Brain microvascular endothelial cell (primary cell): ENCODE data around the gene ASPA.

Source experiments
- DNase-seq: peaks from one replicate; pipeline ENCODE4 v3.0.0-alpha.2; 2020
- H3K27ac ChIP-seq: fragments of 250-450 bp; sonication (Bioruptor Pico); 2 replicates; pipeline ENCODE4 v1.5.1; 2020; ENCODE audit warnings: mild to moderate bottlenecking, moderate library complexity
- H3K27me3 ChIP-seq: fragments of 250-450 bp; sonication (Bioruptor Pico); replicated peaks from 2 replicates; pipeline ENCODE4 v1.5.1; 2020; ENCODE audit warnings: mild to moderate bottlenecking
- H3K36me3 ChIP-seq: fragments of 250-450 bp; sonication (Bioruptor Pico); replicated peaks from 2 replicates; pipeline ENCODE4 v1.5.1; 2020; ENCODE audit warnings: mild to moderate bottlenecking
- H3K4me3 ChIP-seq: 2 replicates; pipeline ENCODE4 v1.5.1; 2011; ENCODE audit warnings: low read depth, mild to moderate bottlenecking, control low read depth, low read length, moderate library complexity
- CTCF ChIP-seq: IDR thresholded peaks from 2 replicates; pipeline ENCODE4 v1.5.1; 2011; ENCODE audit warnings: low read depth, mild to moderate bottlenecking, moderate library complexity, low read length, control low read depth, inconsistent platforms; ENCODE audit errors: missing control alignments
- in situ Hi-C: cut with HindIII; loops from 2 replicates; pipeline ENCODE4 v1.10.0; 2017; ENCODE audit warnings: low sequenced_read_pairs, low pct_ligation_motif_present

The ASPA gene

GRCh38 chr17:3542410-3543088 is 66.8 kb downstream of the ASPA start:
- no peak overlapping the region for H3K27ac ChIP-seq
- in situ Hi-C loops = no loop called here
- no peak for TF ChIP-seq CTCF
- H3K27me3 ChIP-seq = no peaks in the 10 kb centered on the region
- DNase-seq = no peak
- H3K36me3 ChIP-seq = no peaks in the 10 kb centered on the region
- no peak overlapping the region for H3K4me3 ChIP-seq

- H3K4me3 ChIP-seq = no peak overlapping the region
- no peak overlapping the region for H3K27ac ChIP-seq
- H3K27me3 ChIP-seq = no peaks in the 10 kb centered on the region
- DNase-seq = no peak
- TF ChIP-seq CTCF = no peak
- no peaks in the 10 kb centered on the region for H3K36me3 ChIP-seq
- in situ Hi-C loops = no loop called here
These were observed 67.7 kb downstream of the ASPA start for GRCh38 chr17:3543453-3543852.

- TF ChIP-seq CTCF = no peak
- in situ Hi-C loops = no loop called here
These were observed 68.6 kb downstream of the ASPA start for GRCh38 chr17:3544365-3544764.

GRCh38 chr17:3545151-3545550 is 69.4 kb downstream of the ASPA start:
- no peak overlapping the region for H3K4me3 ChIP-seq
- in situ Hi-C loops = no loop called here
- TF ChIP-seq CTCF = no peak
- no peak for DNase-seq
- H3K27me3 ChIP-seq = no peaks in the 10 kb centered on the region
- no peak overlapping the region for H3K27ac ChIP-seq
- H3K36me3 ChIP-seq = no peaks in the 10 kb centered on the region

More at GRCh38 chr17:3544365-3544764, 68.6 kb downstream of the ASPA start:
- Histone ChIP-seq H3K27me3 (no peaks in the 10 kb centered on the region), H3K27ac (no peak overlapping the region), H3K4me3 (no peak overlapping the region), H3K36me3 (no peaks in the 10 kb centered on the region)
- DNase-seq = no peak

GRCh38 chr17:3546521-3546920 is 70.7 kb downstream of the ASPA start:
- TF ChIP-seq CTCF = no peak
- in situ Hi-C loops = no loop called here
- Histone ChIP-seq H3K27ac (no peak overlapping the region), H3K4me3 (no peak overlapping the region), H3K27me3 (no peaks in the 10 kb centered on the region), H3K36me3 (no peaks in the 10 kb centered on the region)
- no peak for DNase-seq

GRCh38 chr17:3546997-3547396 is 71.2 kb downstream of the ASPA start:
- no peak for DNase-seq
- Histone ChIP-seq H3K4me3 (no peak overlapping the region), H3K27me3 (no peaks in the 10 kb centered on the region), H3K27ac (no peak overlapping the region), H3K36me3 (no peaks in the 10 kb centered on the region)
- in situ Hi-C loops = no loop called here
- TF ChIP-seq CTCF = no peak
